K562 (cell line): ENCODE results near the gene CARF. TPM values are rescaled to one million over a fixed set of nuclear protein-coding genes. Genes with fewer than 3 reads are reported as not detected.

Source experiments
- CC2D1A ChIP-seq: fragments of 450-650 bp; IDR thresholded peaks from 2 replicates; pipeline ENCODE4 v1.6.1; 2017; ENCODE audit warnings: mild to moderate bottlenecking
- E2F6 ChIP-seq, 2 experiments: IDR thresholded peaks; 2 replicates each; pipeline ENCODE4 v1.6.1; 2011; ENCODE audit warnings: borderline replicate concordance in 1 of 2, control low read depth in 1 of 2, low read depth in 1 of 2, low read length in 1 of 2, mild to moderate bottlenecking in 1 of 2, mixed read lengths in 1 of 2, moderate library complexity in 1 of 2; ENCODE audit not compliant: insufficient read depth in 1 of 2, insufficient read length in 1 of 2, poor library complexity in 1 of 2, severe bottlenecking in 1 of 2; ENCODE audit errors: extremely low read depth in 1 of 2
- MAZ ChIP-seq, 2 experiments: fragments of 450-650 bp in 1 of 2; sonication (generic) in 1 of 2; formaldehyde crosslinking; IDR thresholded peaks in 1 of 2; conservative IDR thresholded peaks in 1 of 2; 2 replicates each; pipeline versions ENCODE4 v1.4.0 to v1.5.0; 2020; ENCODE audit warnings: mild to moderate bottlenecking in 1 of 2, missing genetic modification reagents in 1 of 2
- MGA ChIP-seq: fragments of 450-650 bp; IDR thresholded peaks from 2 replicates; pipeline ENCODE4 v1.6.1; 2016; ENCODE audit warnings: mild to moderate bottlenecking, moderate library complexity
- MYBL2 ChIP-seq, 2 experiments: fragments of 450-650 bp in 1 of 2; sonication (generic) in 1 of 2; formaldehyde crosslinking in 1 of 2; IDR thresholded peaks; 2 replicates each; pipeline versions ENCODE4 v1.6.1 to v1.8.1; 2017 to 2022; ENCODE audit warnings: borderline replicate concordance in 1 of 2, inconsistent platforms in 1 of 2, low read depth in 1 of 2, mild to moderate bottlenecking in 1 of 2, missing genetic modification reagents in 1 of 2, moderate library complexity in 1 of 2
- MYC ChIP-seq, 2 experiments: fragments of 250-450 bp in 1 of 2; sonication (Bioruptor Pico) in 1 of 2; IDR thresholded peaks; 2 replicates each; pipeline versions ENCODE4 v1.5.1 to v1.6.1; 2012 to 2021; ENCODE audit warnings: low read depth in 2 of 2, borderline replicate concordance in 1 of 2, improper control_type of control experiment in 1 of 2, low read length in 1 of 2, mild to moderate bottlenecking in 1 of 2, moderate library complexity in 1 of 2
- NONO ChIP-seq, 2 experiments: fragments of 200-400 bp in 1 of 2; fragments of 450-650 bp in 1 of 2; formaldehyde crosslinking in 1 of 2; IDR thresholded peaks; 2 replicates each; pipeline ENCODE4 v1.6.1; 2017; ENCODE audit warnings: low read depth in 2 of 2, mild to moderate bottlenecking in 2 of 2, moderate library complexity in 2 of 2, low read length in 1 of 2
- POLR2B ChIP-seq: fragments of 450-650 bp; IDR thresholded peaks from 2 replicates; pipeline ENCODE4 v1.6.1; 2018; ENCODE audit warnings: low read depth; ENCODE audit not compliant: partially characterized antibody
- SOX6 ChIP-seq: fragments of 450-650 bp; IDR thresholded peaks from 2 replicates; pipeline ENCODE4 v1.6.1; 2014; ENCODE audit warnings: mild to moderate bottlenecking
- ZBTB17 ChIP-seq: fragments of 450-650 bp; formaldehyde crosslinking; IDR thresholded peaks from 2 replicates; pipeline ENCODE4 v1.4.0; 2020; ENCODE audit warnings: mild to moderate bottlenecking
- polyA plus RNA-seq, 8 experiments: library from polyadenylated mRNA; depleted of rRNA in 4 of 8; stranded (reverse) in 5 of 8; unstranded in 3 of 8; fragments of >200 nt; fragmentation: Nextera tagmentation in 2 of 8; fragmentation: Illumina TruSeq in 1 of 8; extraction: Ambion mirVana in 2 of 8; extraction: Trizol in 1 of 8; gene quantifications; 2 replicates each; pipeline versions ENCODE4 v1.2.1 to v1.2.3, GENCODE V29; 2011 to 2014; ENCODE audit warnings: inconsistent platforms in 1 of 8, missing spikeins in 1 of 8
- total RNA-seq, 7 experiments: library from RNA; depleted of rRNA in 6 of 7; stranded (reverse); fragments of >200 nt in 6 of 7; fragmentation: Illumina TruSeq in 2 of 7; extraction: Trizol in 2 of 7; gene quantifications; 2 replicates each; pipeline versions ENCODE4 v1.2.1 to v1.2.3, GENCODE V29; 2011 to 2021; ENCODE audit warnings: low replicate concordance in 1 of 7

The CARF gene
- total and polyA plus RNA-seq, 9 of the 15 experiments (the other 6 are each of a cell fraction or from before 2014, with no cell fraction given): 0.31 to 4.2 (median 1.2) TPM

- TF ChIP-seq POLR2B (no peak), SOX6 (peak; percentile 26; the same call in 1 of the 2 replicates), CC2D1A (peak; percentile 35; the same call in 1 of the 2 replicates), MYBL2 (IDR thresholded peaks at IDR 0.05; ENCODE audit: low read depth) (peak; percentile 62; the same call in 1 of the 2 replicates), MYBL2 (CRISPR knock-in tag; IDR thresholded peaks at IDR 0.05; ENCODE audit: borderline replicate concordance) (no peak), NONO (IDR thresholded peaks at IDR 0.05; ENCODE audit: low read depth in 2 of 2, low read length in 1 of 2) (0 out of 4 replicates have a peak, but pooled peaks of 1 of the 2 experiments have one; percentile 17), MAZ (CRISPR knock-in tag; conservative IDR thresholded peaks at IDR 0.05 in 1 of 2, IDR thresholded peaks at IDR 0.05 in 1 of 2) (0 out of 4 replicates have a peak, but pooled peaks of 1 of the 2 experiments have one; percentile 14), MGA (peak; percentile 77), E2F6 (IDR thresholded peaks at IDR 0.05; ENCODE audit: borderline replicate concordance in 1 of 2, extremely low read depth in 1 of 2, insufficient read depth in 1 of 2, insufficient read length in 1 of 2, low read depth in 1 of 2, low read length in 1 of 2, poor library complexity in 1 of 2, severe bottlenecking in 1 of 2) (peak; percentile 40 to 64), MYC (IDR thresholded peaks at IDR 0.05; ENCODE audit: low read depth, low read length) (peak; percentile 90), MYC (CRISPR knock-in tag; IDR thresholded peaks at IDR 0.05; ENCODE audit: borderline replicate concordance, low read depth) (no peak), ZBTB17 (CRISPR knock-in tag) (no peak)
These were observed 53.9 kb downstream of the CARF start (continued) for GRCh38 chr2:202965810-202966460.
